SKM-1 (cell line): Measurements from ENCODE around the gene COL16A1.
A peak's percentile ranks its signal among the peaks of the same experiment; 100 is the strongest.

Source experiments
- DNase-seq: peaks from one replicate; lab custom pipeline; 2025; ENCODE audit not compliant: unreplicated experiment; lab: John Stamatoyannopoulos, UW

The COL16A1 gene

DNA sequence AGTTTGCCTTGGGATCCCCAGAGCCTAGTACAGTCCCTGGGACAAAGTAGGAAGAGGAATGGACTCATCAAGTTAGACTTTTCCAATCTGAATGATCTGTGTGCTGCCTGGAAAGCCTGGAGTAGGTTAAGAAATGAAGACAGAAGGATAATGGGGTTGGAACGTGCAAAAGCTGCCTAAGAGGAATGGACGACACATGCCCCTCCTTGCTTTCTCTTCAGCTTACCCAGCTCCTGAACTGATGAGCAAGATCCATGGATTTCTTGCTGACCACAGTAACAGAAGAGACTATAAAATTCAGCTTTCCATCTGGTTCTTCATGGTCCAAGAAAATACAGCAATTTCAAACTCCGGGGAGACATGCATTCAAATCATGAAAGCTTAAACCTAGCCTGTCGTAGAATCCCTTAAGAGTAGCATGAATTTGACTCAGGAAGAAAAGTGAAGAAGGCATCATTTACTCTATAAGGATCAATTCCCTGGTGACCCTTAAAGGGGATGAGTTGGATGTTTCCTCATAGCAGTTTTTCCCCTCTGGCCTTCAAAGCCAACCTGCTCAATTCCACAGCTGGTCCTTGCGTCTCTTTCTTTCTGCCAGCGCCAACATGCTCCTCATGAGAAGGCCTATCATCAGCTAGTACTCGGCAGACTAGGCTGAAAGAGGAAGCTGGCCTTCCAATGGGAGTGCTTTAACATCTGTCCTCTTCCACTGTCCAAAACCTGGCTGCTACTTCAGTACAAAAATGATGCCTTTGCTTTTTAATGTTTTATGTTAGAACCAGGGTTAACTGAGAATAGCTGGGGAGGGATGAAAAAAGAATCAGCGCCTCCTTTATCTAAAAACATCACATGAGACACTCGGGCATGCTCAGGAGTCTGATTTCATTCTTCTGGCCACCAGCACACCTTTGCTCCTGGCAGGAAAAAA is 53.4 kb downstream of the COL16A1 start:
- no peak for DNase-seq

DNA sequence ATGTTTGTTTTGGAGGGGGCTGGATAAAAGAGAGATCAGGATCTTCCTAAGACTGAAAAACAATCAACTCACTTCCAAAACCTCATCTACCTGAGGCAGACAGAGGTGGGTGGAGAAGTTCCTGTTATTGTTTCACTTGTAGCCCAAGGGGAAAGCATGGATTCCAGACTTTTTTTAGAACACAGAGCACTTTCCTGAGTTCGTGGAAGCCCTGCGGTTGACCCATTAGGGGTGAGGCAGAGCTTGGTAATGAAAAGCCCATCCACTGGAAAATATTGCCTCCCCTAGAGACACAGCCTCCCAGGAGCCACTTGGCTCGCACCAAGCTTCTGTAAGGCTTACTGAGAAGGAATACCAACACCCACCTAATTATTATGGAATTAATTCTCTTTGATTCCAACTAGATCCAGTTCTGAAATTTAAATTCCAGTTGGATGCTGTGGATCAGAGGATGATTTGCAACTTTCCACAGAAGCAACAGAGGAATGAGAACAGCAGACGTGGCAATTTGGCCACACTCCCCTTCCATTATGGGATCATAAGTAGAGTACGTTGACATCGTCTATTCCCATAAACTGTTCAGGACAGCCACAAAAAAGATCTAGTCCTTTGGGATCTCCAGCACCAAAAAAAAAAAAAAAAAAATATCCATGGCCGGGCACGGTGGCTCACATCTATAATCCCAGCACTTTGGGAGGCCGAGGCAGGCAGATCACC is 55.0 kb downstream of the COL16A1 start:
- DNase-seq: no peak

- no peak for DNase-seq
Observed at GRCh38 chr1:31648190-31648589, 55.6 kb downstream of the COL16A1 start.

DNA sequence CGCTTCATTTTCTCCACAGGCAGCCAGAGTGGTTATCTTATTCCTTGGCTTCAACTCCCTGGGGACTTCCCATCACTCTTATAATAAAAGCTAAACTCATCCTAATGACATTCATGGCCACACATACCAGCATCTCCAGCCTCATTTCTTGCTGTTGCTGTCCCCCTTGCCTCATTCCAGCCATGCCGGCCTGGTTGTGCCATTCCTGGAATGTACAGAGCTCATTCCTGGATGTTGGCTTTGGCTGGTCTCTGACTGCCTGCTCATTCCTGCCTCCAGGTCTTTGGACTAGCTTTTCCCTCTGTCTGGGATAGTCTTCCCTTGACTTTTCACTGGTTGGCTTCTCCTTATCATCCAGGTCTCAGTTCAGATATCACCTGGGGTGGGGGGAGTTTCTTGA is 56.7 kb downstream of the COL16A1 start:
- DNase-seq: no peak

- no peak for DNase-seq
Observed at GRCh38 chr1:31646259-31646960, 57.4 kb downstream of the COL16A1 start.

GRCh38 chr1:31645274-31645568 is 58.6 kb downstream of the COL16A1 start:
- DNase-seq: no peak

DNA sequence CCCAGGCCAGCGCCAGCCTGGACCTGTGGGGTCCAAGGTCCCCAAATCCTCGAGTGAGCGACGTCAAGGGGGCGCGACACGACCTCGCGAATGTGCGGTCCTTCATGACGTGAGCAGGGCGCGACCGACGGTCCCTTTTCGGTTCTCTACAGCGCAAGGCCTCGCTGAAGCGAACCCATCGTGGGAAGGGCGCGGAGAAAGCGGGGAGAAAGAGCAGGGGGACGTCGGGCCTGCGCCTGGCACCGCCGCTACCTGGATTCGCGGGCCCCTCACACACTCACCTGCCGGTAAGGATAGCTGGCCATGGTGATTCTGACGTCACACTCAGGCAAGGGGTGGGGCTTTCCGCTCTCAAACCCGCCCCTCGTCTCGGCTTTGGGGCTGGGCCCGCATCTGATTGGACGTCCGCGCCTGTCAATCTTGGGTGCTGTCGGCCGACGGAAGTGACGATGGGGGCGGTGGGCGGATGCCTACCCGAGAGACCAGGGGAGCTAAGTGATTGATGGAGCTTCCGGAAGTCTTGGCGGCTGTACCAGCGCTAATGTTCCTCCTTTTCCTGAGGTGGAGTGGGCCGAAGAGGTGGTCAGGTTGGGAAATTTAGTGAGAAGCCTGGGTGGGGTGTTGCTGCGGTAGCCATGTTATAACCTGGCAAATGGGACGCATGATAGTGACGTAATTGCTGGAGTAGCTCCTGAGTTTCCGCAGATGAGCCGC is 59.1 kb downstream of the COL16A1 start, which contains the start of gene PEF1:
PEF1 (minus strand) TSS at position 317 of the 714 bp plus-strand sequence; CDS start at position 305, 12 bp downstream.
- DNase-seq: peak; percentile 89

DNA sequence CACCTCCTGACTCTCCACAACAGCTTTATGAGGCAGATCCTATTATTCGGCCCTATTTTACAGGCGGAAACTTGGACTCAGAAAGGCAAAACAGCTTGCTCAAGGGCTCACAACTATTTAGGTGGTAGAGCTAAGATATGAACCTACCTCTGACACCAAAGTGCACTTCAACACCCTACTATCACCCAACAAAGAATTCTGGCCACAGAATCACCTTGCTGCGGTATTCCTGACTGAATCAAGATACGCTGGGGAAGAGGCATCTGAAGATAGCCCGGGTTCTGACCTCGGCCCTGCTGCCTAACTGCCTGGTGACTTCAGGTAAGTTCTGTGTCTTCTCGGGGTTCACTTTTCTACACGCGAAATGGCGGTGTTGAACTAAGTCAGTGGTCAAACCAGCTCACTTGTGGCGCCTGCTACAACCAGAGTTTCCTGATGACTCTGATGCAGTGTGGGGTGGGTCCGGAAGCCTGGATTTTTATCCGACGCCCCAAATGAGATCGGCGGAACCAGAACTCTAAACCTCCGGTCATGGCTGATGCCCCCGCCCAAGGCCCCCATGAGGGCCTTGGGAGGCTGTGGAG is 59.7 kb downstream of the COL16A1 start:
- no peak for DNase-seq

DNA sequence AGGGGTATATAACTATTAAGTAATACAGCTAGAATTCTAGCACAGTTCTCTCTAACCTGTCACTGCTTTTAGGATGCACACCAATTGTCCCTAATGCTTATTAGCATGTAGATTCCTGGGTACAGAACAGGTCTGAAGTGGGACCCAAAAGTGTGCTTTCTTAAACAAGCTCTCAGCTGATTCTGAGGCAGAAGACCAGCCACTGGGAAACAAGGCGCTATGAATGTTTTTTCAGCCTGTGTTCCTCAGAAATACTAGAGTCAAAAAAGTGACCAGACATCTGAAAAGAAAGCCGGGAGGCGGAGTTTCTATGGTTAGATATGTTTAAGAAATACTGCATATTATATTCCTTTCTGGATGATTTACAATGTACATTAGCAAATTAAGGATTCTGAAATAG is 60.9 kb downstream of the COL16A1 start:
- no peak for DNase-seq

- DNase-seq: no peak
Observed at GRCh38 chr1:31642366-31642765, 61.5 kb downstream of the COL16A1 start.

GRCh38 chr1:31640964-31641363 is 62.9 kb downstream of the COL16A1 start:
- DNase-seq: no peak

GRCh38 chr1:31640179-31640578 is 63.6 kb downstream of the COL16A1 start:
- no peak for DNase-seq

- peak; percentile 28 for DNase-seq
Observed at GRCh38 chr1:31639543-31639942, 64.3 kb downstream of the COL16A1 start.

DNA sequence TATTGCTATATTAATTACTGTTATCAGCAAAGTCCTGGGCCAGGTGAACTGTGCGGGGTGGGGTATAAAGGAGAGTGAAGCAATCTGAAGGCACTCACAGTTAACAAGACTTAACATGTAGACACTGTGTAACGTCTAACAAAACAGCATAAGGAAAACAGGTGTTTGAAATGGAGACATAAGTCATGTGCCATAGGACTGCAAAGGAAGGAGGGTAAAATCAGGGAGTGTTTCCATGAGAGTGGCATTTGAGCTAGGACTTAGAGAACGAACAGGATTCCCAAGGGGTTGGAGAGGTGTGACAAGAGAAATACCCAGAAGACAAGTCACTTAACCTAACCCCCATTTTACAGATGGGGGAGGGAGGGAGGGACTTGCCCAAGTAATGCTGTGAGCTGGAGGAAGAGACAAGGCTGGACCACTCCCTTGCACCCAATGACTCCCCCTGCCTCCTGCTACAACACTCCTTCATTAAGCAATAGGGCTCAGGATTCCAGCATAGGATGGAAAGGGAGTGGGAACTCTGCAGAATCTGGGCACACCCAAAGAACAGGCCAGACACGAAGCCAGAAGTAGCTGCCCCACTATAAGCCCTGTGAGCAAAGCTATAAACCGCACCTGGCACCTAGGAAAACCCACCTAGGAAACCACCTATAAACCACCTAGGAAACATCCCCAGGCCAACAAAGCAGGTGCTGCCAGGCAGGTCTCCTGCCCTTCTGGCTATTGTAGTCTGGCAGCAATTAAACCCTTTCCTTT is 65.7 kb downstream of the COL16A1 start:
- DNase-seq: no peak

GRCh38 chr1:31633117-31633516 is 70.7 kb downstream of the COL16A1 start:
- DNase-seq: no peak

GRCh38 chr1:31632649-31633048 is 71.2 kb downstream of the COL16A1 start:
- no peak for DNase-seq

- no peak for DNase-seq
Observed at GRCh38 chr1:31628931-31629556, 74.8 kb downstream of the COL16A1 start.

GRCh38 chr1:31627930-31628559 is 75.8 kb downstream of the COL16A1 start:
- no peak for DNase-seq

DNA sequence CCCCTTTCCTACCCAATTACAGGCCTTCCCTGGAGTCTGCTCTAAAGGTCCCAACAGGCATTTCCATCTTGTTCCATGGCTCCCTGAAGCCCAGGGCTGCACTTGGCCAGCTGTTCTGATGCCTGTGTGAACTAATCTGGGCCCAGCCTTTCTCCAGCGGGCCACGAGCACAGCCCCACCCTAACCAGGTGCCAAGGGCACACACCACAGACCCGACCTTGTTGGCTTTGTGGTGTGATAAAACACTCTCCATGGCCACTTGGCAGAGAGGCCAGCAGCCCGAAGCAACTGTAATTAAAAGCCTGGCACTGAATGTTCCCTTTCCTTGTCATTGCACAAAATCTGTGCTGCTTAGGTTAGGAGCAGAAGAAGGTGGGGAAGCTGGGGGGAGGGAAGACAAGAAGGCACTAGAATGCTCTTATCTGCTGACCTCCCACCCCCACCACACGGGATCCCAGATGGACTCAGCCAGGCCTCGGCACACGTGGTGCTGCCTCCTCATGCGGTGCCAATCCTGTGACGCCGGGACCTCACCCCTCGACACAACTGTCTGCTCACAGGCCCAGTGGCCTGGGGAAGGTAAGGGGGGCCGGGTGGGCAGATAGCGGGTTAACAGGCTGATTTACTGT is 76.4 kb downstream of the COL16A1 start:
- no peak for DNase-seq
